ENCODE measurements around the gene ELMO1.
A peak's percentile ranks its signal among the peaks of the same experiment; 100 is the strongest.

The ELMO1 gene

DNA sequence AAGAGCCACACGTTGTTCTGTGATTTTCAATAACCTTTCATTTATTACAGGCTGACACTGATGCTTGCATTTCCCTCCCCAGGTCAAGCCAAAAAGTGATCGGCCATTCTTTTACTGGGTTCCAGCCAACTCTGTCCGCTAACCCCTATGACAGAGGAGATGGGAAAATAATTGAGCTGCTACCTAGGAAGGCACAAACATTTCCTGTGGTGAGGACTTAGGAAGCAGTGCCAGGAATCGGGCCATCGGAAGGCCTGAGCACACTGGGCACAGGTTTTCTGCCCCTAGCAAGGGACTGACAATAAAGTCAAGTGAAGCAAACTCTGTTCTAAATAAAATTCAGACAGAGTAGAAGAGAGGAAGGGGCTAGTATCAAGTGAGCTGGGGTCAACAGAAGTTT lies 411.4 kb downstream of the ELMO1 start:
- DNase-seq, result no peak

DNA sequence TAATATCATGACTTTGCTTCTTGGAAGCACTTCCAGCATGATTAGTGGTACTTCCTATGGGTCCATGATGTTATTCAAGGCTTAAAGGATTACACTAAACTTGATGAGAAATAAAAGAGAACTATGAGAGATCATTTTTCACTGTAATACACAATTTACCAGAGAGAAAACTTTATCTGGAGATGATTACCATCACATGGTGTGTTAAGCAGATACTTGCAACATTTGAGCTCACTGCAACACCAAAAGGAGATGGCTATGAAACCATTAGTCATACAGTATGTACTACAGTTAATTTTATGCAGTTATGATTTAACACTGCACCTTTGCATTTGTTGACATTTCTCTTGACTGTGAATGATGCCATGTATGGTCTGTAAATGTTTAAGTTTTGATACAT lies 413.0 kb downstream of the ELMO1 start:
- DNase-seq, result no peak

DNA sequence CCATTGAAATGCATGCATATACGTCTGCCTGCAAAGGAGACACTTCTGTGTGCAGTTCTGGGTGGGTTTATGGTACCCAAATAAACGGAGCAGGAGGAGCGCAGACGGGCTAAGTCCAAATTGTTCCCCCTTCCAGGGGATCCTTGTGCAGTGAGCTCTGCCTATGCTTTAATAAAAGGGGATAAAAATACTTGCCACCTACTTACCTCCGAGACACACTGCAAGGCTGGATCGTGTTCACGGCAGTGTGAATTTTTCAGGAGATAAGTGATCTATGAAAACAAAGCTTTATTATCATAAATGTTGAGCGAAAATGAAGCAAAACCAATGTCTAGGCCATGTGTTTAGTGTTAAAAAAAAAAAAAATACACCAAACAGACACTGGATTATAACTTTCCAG lies 415.5 kb downstream of the ELMO1 start:
- DNase-seq, result no peak

DNA sequence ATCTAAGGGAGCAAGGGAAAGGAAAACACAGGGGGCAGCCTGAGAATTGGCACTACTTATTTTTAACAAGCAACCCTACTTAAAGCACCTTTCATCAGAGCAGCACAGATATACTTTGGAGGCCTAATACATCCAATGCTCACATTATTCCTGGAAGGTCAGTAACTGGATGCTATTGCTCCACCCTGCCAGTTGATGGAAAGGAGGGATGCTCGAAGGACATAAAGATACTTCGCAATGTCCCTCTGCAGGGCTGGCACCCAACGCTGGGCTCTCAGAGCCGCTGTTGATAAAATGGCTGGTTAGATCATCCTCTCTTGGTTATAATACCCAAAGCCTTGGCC lies 416.4 kb downstream of the ELMO1 start:
- no peak for DNase-seq

DNA sequence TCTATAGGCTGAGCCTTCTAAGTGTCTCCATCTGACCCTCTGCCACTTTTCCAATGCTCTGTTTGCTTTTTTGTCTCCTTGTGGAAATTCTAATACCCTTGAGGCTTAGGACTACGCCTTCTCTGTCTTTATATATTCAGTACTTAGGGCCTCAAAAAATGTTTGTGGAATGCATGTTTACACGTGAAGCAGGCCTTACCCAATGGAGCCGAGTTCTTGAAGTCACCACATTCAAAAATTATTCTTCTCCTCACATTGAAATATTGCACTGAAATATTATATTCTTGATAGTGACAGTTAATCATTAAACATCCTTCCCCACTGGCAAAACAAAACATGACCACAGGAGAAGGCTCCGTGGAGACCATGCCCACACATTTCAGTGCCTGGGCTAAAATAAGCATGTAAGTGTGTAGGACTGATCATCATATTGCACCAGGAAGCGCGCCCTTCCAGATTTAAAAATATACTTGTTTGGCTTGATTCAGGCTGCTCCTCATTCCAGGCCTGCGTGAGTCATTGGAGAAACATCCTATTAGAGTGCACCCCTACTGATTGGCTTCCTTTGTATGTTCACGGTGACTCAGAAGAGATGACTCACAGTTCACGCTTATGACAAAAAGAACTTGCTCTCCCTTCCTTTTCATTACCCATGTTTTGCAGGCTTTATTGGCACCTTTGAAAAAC lies 416.9 kb downstream of the ELMO1 start:
- peak; percentile 76 for DNase-seq

DNA sequence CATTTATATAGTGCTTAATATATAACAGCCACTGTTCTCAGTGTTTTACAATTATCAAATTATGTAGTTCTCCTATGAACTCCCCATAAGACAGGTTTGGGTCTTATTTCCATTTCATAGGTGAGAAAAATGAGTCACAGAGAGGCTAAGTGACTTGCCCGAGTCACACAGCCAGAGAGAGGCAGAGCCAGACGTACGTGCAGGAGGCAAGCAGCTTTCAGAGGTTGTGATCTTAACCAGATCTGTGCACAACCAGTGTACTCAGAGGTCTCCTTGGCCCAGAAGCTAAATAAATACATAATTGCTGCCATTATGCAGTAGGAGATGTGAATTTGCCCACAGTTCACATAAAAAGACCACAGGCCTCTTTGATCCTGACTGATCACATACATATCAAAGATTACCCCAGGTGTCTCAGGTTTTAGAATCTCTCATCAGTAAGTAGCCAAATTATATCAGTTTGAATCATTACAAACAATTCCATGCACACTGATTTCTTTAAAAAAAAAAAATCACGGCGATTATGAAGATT lies 419.7 kb downstream of the ELMO1 start:
- no peak for DNase-seq

DNA sequence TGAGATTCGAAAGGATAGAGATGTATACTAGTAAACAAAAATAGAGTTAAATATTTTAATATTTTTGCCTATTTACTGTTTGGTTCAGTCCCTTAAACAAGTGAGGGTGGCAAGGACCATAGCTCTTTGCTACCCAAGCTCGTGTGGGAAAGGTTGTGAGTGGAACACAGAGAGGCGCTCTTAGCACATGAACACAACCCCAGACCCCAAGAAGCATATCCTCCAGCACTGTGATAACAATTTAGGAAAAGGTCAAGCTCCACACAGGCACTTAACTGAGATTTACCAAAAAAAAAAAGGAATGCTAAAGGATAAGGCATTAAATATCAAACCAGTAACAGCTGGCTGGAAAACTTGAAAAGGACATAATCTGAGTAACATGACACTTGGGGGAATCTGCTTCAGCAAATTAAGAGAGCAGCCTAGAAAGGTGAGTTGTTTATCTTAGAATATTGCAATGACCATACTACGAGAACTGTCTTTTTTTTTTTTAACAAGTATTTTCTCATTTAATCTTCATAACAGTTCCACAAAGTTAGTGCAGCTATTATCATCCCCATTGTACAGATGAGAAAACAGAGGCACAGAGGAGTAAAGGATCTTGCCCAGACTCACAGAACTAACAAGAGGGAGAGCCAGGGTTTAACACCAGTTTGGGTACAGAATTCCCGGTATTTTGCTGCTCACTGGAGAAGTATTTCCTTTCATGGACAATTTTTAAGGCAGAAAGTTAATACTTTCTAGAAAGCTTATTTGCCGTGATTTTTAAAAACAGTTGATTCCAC lies 420.9 kb downstream of the ELMO1 start:
- DNase-seq, result no peak

DNA sequence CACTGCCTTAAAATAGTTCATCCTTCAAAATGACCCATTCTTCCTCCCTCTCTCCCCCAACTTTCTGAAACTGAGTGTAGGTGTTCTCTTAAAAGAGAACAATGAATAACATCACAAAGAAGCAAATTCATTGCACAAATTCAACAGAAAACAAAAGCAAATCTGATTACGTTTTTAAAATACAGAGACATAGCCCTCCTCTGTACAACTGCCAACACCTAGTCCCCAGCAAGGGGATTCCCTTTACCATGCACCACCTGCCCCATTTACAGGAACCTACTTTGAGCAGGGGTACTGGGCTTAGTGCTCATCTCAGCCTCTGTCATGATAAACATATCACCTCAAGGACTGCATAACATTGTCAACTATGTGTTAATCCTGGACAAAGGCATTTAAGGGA lies 421.6 kb downstream of the ELMO1 start:
- no peak for DNase-seq

DNA sequence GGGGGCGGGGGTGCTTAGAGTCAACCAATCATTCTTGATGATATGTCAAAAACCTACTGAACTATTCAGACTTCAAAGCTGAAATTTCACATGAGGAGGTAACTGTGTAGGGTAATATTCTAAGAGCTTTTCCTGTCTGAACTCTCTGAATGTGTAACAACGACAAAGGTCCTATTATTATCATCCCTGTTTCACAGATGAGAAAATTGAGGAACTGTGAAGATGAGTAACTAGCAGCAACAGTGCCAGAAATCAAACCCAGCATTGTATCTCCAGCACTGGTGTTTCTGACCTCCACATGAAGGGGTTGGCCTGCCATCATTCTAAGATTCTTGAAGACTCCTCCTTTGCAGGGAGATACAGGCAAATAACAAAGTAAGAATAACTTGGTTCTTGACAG lies 429.7 kb downstream of the ELMO1 start:
- DNase-seq, result no peak

DNA sequence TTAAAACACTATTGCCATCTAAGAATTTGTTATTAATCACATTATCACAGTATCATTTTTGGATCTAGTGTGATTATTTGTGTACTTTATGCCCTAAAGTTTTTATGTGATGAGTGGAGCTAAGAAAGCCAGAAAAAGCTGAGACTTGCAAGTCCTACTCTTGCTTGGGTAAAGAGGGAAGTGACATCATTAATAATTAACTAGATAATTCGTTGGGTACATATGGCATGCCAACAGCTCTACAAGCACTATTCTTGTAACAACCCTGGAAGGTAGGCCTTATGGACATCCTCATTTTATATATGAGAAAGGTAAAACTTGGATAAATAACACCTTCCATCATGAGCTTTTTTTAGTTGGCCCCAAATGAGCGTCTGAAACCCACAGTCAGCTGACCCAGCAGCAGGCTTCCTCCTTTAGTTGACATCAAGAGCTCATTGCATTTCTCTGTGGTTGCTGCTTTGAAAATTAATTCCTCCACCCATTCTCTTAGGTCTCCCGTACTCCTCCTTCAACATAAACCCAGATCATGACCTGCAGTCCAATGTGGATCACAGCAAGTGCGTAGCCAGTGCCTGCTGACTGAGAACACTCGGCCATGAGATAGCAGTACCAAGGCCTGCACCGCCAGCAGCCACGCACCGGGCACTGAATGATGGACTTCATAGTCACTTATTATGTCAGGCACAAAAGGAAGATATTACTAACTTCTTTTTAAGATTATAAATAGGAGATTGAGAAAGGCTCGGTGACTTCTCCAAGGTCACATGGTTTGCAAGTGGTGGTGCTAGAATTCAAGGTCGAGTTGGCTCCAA lies 432.4 kb downstream of the ELMO1 start:
- DNase-seq, result no peak

DNA sequence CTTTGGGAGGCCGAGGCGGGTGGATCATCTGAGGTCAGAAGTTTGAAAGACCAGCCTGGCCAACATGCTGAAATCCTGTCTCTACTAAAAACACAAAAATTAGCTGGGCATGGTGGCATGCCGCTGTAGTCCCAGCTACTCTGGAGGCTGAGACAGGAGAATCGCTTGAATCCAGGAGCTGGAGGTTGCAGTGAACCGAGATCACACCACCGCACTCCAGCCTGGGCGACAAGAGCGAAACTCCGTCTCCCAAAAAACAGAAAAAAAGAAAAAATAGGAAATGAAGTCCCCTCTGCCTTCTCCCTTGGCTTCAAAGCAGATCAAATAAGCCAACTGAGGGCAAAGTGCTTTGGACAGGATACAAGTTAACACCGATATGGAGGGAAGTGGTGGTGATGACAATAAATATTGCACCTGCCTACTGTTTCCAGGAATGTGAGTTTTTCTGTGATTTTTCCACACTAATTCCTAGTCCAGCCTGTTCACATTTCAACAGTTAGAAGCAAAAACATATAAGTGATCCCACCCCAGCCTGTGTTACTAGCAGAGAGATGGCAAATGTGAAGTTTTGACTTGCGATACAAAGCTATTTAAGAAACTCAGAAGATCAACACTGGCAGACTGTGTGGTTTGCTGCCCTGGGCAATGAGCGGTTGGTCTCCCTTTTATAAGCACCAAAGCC lies 433.2 kb downstream of the ELMO1 start:
- DNase-seq, result no peak

DNA sequence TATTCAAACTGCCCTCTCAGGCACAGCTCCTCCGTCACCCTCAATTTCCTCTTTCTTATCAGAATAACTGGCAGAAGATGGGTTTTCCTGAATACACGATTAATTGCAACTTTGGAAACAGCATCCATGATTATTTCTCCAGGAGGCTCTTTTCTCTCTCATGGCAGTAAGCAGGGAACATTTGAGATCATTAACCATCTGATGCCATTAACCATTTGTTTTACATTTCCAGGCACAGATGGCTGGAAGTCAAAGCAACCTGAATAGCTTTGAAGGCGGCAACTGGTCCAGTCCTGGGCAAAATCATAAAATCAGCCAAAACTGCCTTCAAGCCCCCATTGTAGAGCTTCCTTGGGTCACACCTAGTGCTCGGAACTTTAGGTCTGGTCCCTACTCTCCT lies 434.9 kb downstream of the ELMO1 start:
- no peak for DNase-seq

DNA sequence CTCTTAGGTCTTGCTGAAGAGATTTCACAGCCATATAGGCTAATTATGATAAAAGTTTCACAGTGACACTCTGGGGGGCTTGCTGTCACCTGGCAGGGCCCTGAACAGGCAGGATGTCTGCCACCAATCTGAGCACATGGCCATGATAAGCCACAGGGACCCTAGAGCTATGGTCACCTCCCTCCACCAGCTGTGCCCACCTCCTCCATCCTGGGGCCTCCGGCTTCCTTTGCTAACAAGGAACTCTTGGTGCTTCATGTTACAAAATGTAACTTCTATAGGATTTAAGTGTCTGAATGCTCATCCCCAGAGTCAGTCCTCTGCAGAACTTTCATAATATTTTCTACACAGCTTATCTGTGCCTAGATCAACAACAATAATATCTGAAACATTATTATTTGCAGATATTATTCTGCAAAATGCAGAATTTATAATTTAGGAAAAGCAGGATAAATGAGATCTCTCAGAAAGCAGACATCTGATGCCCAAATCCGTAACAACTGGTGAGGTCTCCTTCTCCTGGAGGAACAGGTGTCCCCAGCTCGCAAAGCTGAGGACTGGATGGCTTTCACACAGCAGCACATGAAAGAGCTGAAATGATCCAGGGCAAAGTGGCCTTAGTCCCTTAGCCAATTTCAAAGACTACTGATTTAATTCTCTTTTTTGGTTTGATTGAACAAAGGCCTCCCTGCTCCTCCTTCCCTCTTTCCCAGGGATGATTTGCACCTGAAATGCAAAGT lies 437.3 kb downstream of the ELMO1 start:
- DNase-seq, result no peak

DNA sequence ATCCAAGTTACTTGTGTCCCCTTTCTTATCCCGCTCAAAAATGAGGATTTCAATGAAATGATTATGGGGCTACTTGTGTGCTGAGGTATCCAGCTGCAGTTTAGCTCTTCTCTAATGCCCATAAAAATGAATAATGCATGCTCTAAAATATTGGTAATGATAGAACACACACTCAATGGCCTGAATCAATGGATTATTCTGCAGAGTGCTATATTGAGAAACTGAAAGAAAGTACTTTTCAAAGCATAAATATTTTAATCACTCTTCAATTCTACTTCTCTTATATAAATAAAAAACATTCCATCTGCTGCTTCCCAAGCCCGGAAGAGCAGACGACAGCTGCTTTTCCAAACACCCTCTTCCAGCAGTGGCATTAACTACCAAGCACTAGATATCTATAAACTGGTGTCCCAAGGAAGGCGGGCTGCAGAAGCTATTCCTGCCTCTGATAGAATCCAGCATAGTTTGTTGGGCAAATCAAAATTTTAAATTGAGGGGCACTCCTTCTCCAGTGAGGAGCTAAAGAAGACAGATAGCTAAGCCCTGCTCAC lies 439.5 kb downstream of the ELMO1 start:
- no peak for DNase-seq

DNA sequence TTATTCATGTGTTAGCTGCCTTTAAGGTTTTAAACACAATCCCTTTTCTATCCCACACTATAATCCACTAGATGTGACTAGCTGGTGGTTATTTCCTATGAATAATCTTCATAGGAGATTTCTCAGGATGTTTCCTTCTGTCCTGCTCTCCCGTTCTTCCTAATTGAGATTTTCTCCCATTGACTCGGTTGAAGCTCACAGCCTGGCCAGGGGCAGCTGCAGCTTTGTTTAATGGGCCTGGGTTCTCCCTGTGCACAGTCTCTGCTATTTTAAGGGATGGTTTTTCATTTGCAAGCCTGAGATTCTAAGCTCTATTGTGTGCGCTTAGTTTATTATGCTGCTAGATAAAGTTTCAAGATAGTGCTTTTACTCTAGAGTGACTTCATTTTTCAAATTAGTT lies 441.0 kb downstream of the ELMO1 start:
- DNase-seq, result no peak

DNA sequence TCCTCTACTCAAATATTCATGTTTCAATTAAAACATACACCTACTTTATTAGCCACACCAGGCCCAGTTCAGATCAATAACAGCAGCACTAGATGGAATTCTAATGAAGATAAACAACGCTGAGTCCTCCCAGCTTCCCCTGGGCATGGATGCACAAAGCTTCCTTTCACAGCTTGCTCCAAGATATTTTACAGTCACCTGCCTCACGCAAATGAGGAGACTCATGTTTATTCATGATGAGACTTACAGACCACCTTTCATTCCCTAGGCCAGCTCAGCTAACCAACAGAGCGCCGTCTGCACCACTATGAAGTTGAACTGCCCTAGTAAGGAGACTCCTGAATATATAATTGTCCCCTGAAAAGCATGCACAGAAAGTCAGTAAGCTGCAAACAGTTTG lies 441.4 kb downstream of the ELMO1 start:
- no peak for DNase-seq

DNA sequence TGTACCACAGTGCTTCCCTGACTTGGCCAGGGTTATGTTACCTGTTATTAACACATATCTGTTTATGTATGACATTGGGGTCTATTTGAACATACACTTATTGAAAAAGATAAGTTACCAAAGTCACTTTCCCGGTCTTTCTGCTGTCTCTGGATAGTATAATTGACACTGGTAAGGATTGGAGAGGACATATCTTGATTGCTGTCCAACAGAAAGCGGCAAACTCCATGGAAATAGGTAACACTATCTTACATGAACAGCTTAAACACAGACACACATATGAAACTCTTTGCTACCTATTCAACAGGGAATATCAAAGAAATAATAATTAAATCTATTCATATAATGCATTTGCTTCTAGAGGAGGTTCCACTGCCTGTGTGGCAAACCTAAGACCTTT lies 441.9 kb downstream of the ELMO1 start:
- DNase-seq, result no peak

DNA sequence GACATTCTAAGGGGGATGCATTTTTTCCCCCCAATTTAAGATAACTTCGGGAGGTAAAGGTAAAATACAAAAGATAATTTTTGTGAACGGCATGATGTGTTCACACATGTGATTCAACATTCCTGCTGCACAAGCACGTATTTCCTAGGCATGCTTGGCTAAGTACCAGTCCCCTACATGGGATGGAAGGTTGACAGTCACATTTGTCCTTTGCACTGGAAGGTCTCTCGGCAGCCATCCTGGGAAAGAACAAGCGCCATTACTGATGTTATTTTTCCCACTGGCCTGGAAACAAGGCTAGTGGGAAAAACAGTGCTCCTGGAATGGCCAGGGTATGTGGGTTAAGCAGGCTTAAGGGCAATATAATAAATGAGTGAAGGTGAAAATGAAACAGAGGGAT lies 448.2 kb downstream of the ELMO1 start:
- DNase-seq, result no peak

DNA sequence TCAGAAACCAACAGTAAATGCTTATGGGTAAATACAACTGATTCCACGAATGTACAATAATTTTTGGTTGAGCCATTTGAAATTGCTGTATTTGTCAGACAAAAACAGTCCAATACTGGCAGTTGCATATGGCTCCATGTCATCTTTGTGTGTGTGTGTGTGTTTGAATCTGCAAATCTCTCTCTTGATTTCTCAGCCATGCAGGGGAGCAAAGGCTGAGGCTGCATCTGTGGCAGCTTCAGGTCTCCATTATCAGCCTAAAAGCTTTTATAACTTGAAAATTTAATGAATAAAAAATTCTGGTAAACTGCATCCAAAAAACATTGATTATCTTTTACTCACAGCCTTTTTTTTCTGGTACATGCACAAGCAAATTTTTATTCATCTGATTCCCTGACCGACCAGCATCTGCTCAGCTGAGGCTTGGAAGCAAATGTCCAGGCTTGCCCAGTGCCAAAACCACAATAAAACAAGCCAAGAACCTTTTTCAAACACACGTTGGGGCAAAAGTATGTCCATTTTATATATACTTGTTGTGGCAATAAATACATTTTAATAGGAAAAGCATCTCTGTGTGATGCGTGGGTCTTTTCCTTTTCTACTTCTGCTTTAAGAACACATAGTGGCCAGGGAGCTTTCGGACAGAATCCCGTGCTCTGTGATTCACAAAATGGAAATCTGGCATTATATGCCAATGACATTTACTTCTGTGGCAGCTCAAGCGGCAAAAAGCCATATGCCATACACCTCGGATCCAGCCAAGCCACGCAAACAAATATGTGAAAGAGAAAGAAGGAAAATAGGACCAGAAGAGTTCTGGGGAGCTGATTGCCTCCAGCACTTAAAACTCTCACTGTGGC lies 448.8 kb downstream of the ELMO1 start:
- no peak for DNase-seq

DNA sequence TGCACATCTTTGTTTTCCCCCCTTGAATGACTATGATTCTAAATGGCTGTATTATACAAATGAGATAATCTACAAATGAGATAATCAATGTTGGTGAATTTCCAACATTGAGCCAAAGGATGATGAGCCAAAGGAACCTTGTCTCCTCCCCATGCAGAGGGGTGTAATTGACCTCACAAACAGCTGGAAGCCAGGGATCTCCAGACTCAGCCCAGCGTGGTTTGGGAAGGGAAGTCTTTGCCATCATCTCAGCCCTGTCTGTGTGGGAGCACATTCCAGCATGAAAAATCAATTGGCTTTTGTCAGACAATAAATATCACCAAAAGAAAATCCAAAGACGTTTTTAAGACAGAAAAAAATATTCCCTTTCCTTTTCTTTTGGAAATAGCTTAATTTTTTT lies 452.9 kb downstream of the ELMO1 start:
- DNase-seq, result no peak

DNA sequence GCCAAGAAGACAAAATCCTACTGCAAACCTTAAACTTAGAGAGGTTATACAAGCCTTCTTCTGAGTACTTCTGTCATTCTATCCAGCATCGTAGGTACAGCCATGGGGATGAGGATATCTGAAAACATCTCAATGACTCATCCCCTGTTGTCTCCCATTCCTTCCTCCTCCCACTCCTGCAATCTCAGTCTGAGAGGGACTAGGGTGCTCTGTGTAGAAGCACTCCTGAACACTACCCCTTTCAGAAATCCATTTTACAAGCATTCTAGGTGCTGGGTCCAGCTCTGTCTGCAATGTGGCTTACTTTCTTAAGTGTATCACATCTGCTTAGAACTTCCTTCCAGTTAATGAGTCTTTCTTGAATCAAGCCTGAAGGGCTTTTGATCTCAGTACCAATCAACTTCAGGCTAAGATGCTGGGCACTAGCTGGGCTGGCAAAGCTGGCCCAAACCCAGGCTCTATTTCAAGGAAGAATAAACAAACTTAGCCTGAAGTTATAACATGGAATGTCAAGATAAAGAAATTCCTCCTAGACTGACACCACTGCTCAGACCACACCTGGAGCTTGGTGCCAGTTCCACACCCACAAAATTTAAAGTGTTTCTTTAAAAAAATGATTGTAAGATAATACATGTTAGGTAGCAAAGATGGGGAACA lies 454.1 kb downstream of the ELMO1 start:
- DNase-seq, result no peak

Data from NCI-H2081 treated with DMSO at 0.1 percent for 48 hours (cell line).